Testis (tissue), 3 donors: Measurements from ENCODE around the gene NAXD. TPM values are rescaled to one million over a fixed set of nuclear protein-coding genes. Genes with fewer than 3 reads are reported as not detected.
"Not testable (repeated sequence)": the region's sequence is repeated elsewhere in the genome, so short reads cannot be mapped to it uniquely, and the experiment has no call there.

Experiments used
- DNase-seq: peaks from one replicate; pipeline ENCODE4 v3.0.0-alpha.2; 2019
- H3K27ac ChIP-seq, 2 donors: fragments of 200-600 bp; sonication (generic); one replicate each; pipeline ENCODE4 v1.5.1; 2019
- H3K27me3 ChIP-seq: fragments of 200-600 bp; sonication (generic); one replicate; pipeline ENCODE4 v1.5.1; 2019
- H3K36me3 ChIP-seq: fragments of 200-600 bp; sonication (generic); one replicate; pipeline ENCODE4 v1.5.1; 2017; ENCODE audit warnings: low read depth; ENCODE audit errors: missing control alignments
- H3K4me1 ChIP-seq: fragments of 200-600 bp; sonication (generic); one replicate; pipeline ENCODE4 v1.5.1; 2019
- H3K4me3 ChIP-seq, 2 donors: fragments of 200-600 bp; sonication (generic); one replicate each; pipeline ENCODE4 v1.5.1; 2017 to 2019
- H3K9me3 ChIP-seq: fragments of 200-600 bp; sonication (generic); one replicate; pipeline ENCODE4 v1.5.1; 2017
- POLR2A ChIP-seq: fragments of 450-650 bp; IDR thresholded peaks from one replicate; pipeline ENCODE4 v1.6.1; 2017; ENCODE audit warnings: antibody characterized with exemption, mild to moderate bottlenecking, moderate library complexity
- WGBS, 2 donors: methylation state at CpG; one replicate each; pipeline ENCODE4 v1.1.5; 2018; 5-methylcytosine and 5-hydroxymethylcytosine counted together
- intact Hi-C: fragments of 100-400 bp; cut with DNase I; formaldehyde crosslinking; loops from one replicate; pipeline ENCODE4 v1.15.1; 2023; ENCODE audit warnings: low total_unique reads
- polyA plus RNA-seq: library from polyadenylated mRNA; stranded (reverse); fragments of 350-450 nt; fragmentation: Illumina TruSeq; extraction: RNeasy Lipid Tissue Mini Kit (QIAGEN cat#74804); gene quantifications from one replicate; pipeline ENCODE4 v1.2.3, GENCODE V29; 2014; ENCODE audit warnings: low read depth, low replicate concordance; ENCODE audit not compliant: insufficient read depth
- total RNA-seq, 2 donors: library from RNA; depleted of rRNA; stranded (reverse); fragments of >200 nt; gene quantifications; one replicate each; pipeline ENCODE4 v1.2.3, GENCODE V29; 2016
- TF ChIP-seq, protein P1 (sequence below), 3 experiments: fragments of 450-650 bp in 2 of 3; fragments of 200-600 bp in 1 of 3; sonication (generic) in 1 of 3; IDR thresholded peaks; one replicate each; pipeline ENCODE4 v1.5.1; 2016 to 2019; ENCODE audit warnings: antibody characterized with exemption in 3 of 3, mild to moderate bottlenecking in 2 of 3, moderate library complexity in 1 of 3

The NAXD gene
- total and polyA plus RNA-seq, 3 donors from 2014 or later: 63.2 to 75.3 (median 66.4) TPM

DNA sequence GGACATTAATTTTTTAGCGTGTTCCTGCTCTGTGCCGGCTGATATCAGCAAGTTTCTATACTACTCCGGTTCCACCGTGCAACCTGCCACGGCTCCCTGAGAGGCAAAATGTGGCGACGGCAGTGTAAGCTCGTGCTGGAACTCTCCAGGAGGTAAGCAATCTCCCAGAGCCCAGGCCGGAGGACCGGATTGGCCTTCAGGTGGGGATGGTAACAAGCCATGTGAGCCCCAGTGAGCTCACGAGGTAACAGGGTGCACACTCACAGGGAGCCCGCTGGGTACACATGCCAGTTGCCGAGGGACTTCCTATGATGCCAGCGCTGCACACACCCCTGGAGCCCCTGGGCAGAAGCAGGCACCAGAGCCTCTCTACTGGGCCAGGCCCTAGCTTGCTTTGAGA lies 38.5 kb downstream of the NAXD start:
- intact Hi-C loops: no loop called here
- H3K27me3 ChIP-seq: no peaks in the 10 kb centered on the region
- DNase-seq: no peak
- H3K4me3 ChIP-seq: no peak overlapping the region
- H3K9me3 ChIP-seq: no peaks in the 10 kb centered on the region
- WGBS, 2 donors: 93 to 97% methylated on average over 10 to 14 of the region's 14 CpGs
- no peak for TF ChIP-seq POLR2A
- TF ChIP-seq, protein P1, sequence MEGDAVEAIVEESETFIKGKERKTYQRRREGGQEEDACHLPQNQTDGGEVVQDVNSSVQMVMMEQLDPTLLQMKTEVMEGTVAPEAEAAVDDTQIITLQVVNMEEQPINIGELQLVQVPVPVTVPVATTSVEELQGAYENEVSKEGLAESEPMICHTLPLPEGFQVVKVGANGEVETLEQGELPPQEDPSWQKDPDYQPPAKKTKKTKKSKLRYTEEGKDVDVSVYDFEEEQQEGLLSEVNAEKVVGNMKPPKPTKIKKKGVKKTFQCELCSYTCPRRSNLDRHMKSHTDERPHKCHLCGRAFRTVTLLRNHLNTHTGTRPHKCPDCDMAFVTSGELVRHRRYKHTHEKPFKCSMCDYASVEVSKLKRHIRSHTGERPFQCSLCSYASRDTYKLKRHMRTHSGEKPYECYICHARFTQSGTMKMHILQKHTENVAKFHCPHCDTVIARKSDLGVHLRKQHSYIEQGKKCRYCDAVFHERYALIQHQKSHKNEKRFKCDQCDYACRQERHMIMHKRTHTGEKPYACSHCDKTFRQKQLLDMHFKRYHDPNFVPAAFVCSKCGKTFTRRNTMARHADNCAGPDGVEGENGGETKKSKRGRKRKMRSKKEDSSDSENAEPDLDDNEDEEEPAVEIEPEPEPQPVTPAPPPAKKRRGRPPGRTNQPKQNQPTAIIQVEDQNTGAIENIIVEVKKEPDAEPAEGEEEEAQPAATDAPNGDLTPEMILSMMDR (IDR thresholded peaks at IDR 0.05): no peak
- peaks cover 2% of the 10 kb centered on the region for H3K4me1 ChIP-seq
- H3K36me3 ChIP-seq: no peaks in the 10 kb centered on the region
- H3K27ac ChIP-seq: no peak overlapping the region

DNA sequence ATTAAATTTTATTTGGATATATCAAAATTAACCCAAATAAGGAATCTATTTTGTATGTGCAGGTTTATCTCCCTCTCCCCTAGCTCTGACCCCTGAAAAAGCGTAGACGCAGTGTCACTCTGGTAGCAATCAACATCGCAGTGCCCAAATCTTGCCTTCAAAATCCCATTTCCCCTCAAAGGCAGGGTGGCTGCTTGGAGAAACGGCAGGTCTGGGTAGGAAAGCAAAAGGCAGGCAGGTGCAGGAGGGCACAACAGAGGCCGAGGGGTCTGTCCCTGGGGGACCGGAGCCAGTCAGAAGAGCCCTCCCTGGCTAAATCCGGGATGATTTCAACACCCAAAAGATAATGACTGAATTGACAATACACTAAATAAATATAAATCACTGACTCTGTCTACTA lies 41.9 kb downstream of the NAXD start:
- H3K27ac ChIP-seq: no peak overlapping the region
- no peaks in the 10 kb centered on the region for H3K9me3 ChIP-seq
- DNase-seq: no peak
- H3K4me3 ChIP-seq: no peak overlapping the region
- H3K36me3 ChIP-seq: no peaks in the 10 kb centered on the region
- WGBS, 2 donors: 92 to 95% methylated on average over 7 of the region's 7 CpGs
- TF ChIP-seq, protein P1 (IDR thresholded peaks at IDR 0.05): no peak
- no peak for TF ChIP-seq POLR2A
- H3K27me3 ChIP-seq: no peaks in the 10 kb centered on the region
- intact Hi-C loops: no loop called here
- no peaks in the 10 kb centered on the region for H3K4me1 ChIP-seq

DNA sequence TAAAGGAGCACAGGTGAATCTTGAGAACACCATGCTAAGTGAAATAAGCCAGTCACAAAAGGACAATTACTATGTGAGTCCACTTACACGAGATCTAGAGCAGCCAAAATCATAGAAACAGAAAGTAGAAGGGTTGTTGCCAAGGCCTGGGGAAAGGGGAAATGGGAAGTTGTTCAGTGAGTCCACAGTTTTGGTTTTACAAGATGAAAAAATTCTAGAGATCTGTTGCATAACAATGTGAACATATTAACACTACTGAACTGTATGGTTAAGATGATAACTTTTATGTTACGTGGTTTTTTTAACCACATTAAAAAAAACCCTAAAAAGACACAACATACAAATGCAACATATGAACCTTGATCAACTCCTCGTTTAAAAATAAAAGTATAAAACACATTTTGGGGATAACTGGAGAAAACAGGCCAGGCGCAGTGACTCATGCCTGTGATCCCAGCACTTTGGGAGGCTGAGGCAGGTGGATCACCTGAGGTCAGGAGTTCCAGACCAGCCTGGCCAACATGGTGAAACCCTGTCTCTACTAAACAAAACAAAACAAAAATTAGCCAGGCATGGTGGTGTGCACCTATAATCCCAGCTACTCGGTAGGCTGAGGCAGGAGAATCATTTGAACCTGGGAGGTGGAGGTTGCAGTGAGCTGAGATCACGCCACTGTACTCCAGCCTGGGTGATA lies 43.0 kb downstream of the NAXD start:
- H3K4me3 ChIP-seq, H3K36me3 ChIP-seq, DNase-seq, H3K4me1 ChIP-seq, H3K27me3 ChIP-seq, intact Hi-C loops, H3K27ac ChIP-seq, H3K9me3 ChIP-seq: not testable (repeated sequence)
- WGBS, 2 donors: 84 to 90% methylated on average over 6 of the region's 6 CpGs

DNA sequence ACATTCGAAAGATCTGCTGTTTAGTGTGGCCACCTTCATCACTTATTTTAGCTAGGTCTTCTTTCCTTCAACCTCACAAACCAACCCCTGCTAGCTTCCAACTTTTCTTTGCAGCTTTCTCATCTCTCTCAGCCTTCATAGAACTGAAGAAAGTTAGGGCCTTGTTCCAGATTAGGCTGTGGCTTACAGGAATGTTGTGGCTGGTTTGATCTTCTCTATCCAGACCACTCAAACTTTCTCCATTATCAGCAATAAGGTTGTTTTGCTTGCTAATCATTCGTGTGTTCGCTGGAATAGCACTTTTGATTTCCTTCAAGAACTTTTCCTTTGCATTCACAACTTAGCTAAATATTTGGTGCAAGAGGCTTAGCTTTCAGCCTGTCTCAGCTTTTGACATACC lies 45.9 kb downstream of the NAXD start:
- 97 to 98% methylated on average over 3 of the region's 3 CpGs for WGBS, 2 donors

DNA sequence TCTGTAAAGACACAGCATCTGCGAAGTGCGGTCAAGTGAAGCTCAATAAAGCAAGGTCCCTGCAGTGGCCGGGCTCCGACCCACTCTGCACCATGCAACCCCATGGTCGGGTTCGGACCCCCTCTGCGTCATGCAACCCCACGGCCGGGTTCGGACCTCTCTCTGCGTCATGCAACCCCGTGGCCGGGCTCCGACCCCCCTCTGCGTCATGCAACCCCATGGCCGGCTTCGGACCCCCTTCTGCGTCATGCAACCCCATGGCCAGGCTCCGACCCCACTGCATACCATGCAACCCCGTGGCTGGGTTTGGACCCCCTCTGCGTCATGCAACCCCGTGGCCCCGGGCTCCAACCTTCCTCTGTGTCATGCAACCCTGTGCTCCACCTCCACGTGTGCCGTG lies 46.7 kb downstream of the NAXD start:
- DNase-seq: no peak
- Histone ChIP-seq H3K27ac (no peak overlapping the region), H3K36me3 (no peaks in the 10 kb centered on the region), H3K4me3 (no peak overlapping the region), H3K27me3 (no peaks in the 10 kb centered on the region), H3K9me3 (no peaks in the 10 kb centered on the region), H3K4me1 (no peaks in the 10 kb centered on the region)
- intact Hi-C loops: no loop called here
- TF ChIP-seq, protein P1 (IDR thresholded peaks at IDR 0.05): no peak
- TF ChIP-seq POLR2A: no peak
- WGBS, 2 donors: 97% methylated on average over 10 to 25 of the region's 25 CpGs

More for the DNA sequence above, 45.9 kb downstream of the NAXD start:
- Histone ChIP-seq H3K9me3 (no peaks in the 10 kb centered on the region), H3K36me3 (no peaks in the 10 kb centered on the region), H3K27ac (no peak overlapping the region), H3K4me1 (no peaks in the 10 kb centered on the region), H3K4me3 (no peak overlapping the region), H3K27me3 (no peaks in the 10 kb centered on the region)
- intact Hi-C loops: no loop called here
- TF ChIP-seq, protein P1 (IDR thresholded peaks at IDR 0.05): no peak
- TF ChIP-seq POLR2A: no peak
- DNase-seq: no peak
